Colonic mucosa (tissue), 4 donors: Measurements from ENCODE around the gene DDT. TPM values are rescaled to one million over a fixed set of nuclear protein-coding genes. Genes with fewer than 3 reads are reported as not detected.
"Not testable (repeated sequence)": the region's sequence is repeated elsewhere in the genome, so short reads cannot be mapped to it uniquely, and the experiment has no call there.

Source experiments
- DNase-seq: peaks from one replicate; pipeline ENCODE4 v3.0.0-alpha.2; 2020
- H3K27ac ChIP-seq: fragments of 200-600 bp; one replicate; pipeline ENCODE4 v1.8.0; 2021
- H3K27me3 ChIP-seq: fragments of 200-600 bp; one replicate; pipeline ENCODE4 v1.8.0; 2021
- H3K36me3 ChIP-seq: fragments of 200-600 bp; one replicate; pipeline ENCODE4 v1.8.0; 2021
- H3K4me1 ChIP-seq: fragments of 200-600 bp; one replicate; pipeline ENCODE4 v1.8.0; 2021; ENCODE audit warnings: mild to moderate bottlenecking
- H3K4me3 ChIP-seq: fragments of 200-600 bp; one replicate; pipeline ENCODE4 v1.8.0; 2021
- H3K9ac ChIP-seq, 2 donors: one replicate each; pipeline ENCODE4 v1.7.0; 2013; ENCODE audit warnings: control low read depth in 2 of 2, low read depth in 2 of 2, low read length in 2 of 2
- H3K9me3 ChIP-seq: fragments of 200-600 bp; one replicate; pipeline ENCODE4 v1.8.0; 2021
- CTCF ChIP-seq: fragments of 200-600 bp; IDR thresholded peaks from one replicate; pipeline ENCODE4 v1.8.0; 2022; ENCODE audit warnings: antibody characterized with exemption, mild to moderate bottlenecking
- intact Hi-C: fragments of 100-400 bp; cut with DNase I; formaldehyde crosslinking; loops from one replicate; pipeline ENCODE4 v1.14.1; 2022
- total RNA-seq, 2 donors: library from RNA; stranded (reverse); fragmentation: NEBNext Ultra II Directional in 1 of 2; extraction: Animal tissue kit (Norgen Biotek cat#: 25700) in 1 of 2; gene quantifications; one replicate each; pipeline ENCODE4 v1.2.1, GENCODE V29; 2021
- donor health status: healthy.
- donor health status: DM: no; HTN: no; CAD: no.
- donor health status: DM: no; HTN: no; CAD: no.

Gene DDT
- total RNA-seq, 2 donors from 2014 or later = 291 to 328 TPM

DNA sequence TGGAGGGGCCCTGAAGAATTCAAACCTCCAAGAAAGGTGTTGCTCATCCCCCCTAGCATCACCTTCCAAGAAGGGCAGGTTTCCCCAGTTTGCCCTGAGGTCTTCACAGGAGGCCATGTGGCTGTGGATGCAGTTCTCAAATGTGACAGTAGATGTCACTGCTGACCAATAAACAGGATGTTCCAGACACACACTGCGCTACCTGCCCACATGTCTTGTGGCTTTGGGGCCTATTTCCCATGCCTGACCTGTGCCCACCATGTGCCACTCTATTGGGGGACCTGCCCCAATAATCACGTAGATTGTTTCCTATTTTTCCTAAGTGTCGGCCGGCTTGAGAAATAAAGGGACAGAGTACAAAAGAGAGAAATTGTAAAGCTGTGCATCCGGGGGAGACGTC lies 10.2 kb upstream of the DDT start:
- H3K27ac ChIP-seq = no peak overlapping the region
- DNase-seq = no peak
- no peaks in the 10 kb centered on the region for H3K9me3 ChIP-seq
- no peaks in the 10 kb centered on the region for H3K36me3 ChIP-seq
- no peaks in the 10 kb centered on the region for H3K27me3 ChIP-seq
- peak; percentile 77 for TF ChIP-seq CTCF
- no peak overlapping the region for H3K4me3 ChIP-seq
- intact Hi-C loops = loop anchor here (10.0 kb wide), 1 partner anchor 260 kb away; the partner anchor contains the start of gene GGT5
- H3K9ac ChIP-seq = no peak overlapping the region
- no peaks in the 10 kb centered on the region for H3K4me1 ChIP-seq

DNA sequence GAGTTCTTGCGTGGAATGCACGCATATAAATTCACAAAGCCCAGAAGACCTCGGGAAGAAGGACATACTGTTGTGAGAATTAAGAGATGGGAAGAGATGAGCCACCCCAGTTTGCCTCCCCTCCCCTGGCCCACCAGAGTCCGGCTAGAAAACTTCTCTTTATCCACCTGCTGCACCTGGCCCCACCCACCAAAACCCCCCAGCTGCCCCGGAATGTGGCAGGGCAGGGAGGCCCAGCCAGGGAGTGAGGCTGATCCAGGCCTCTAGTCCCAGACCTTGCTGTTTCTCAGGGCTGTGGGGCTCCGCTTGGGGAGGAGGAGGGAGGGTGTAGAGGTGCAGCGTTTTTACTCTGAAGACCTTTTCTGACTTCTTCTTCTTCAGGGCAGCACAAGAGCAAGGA lies 6.3 kb upstream of the DDT start:
- not testable (repeated sequence) for H3K4me3 ChIP-seq, H3K27ac ChIP-seq, H3K27me3 ChIP-seq, DNase-seq, H3K9ac ChIP-seq, H3K4me1 ChIP-seq, H3K36me3 ChIP-seq, H3K9me3 ChIP-seq
- intact Hi-C loops = loop anchor here (10.0 kb wide), 1 partner anchor 264 kb away; the partner anchor contains the start of gene GGT5

DNA sequence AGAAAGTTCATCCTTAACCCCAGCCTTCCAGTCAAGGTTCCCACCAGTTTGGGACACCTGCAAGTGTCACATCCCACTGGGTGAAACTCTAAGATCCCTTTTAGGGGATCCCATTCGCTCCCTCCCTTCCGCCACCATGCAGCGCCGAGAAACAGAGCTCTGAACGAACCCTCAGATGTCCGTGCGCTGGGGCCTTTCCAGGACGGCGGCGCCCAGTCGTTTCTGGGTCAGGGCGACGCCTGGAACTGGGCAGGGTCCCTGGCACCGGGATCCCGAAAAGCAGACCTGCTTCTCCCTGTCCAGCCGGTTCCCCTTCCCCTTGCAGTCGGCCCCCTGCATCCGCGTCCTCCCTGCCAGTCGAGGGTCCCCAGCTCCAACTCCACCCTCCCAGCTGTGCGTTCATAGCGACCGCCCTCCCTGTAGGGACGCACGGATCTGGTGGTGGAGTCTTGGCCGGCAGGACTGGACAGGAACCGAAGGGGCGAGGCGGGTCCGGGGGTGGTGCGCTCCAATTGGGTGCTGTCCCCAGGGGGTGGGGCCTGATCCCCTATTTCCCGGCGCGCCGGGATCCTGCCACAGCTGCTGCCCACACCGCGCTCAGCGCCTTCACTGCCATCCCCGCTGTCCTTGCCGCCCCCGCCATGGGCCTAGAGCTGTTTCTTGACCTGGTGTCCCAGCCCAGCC lies 5.5 kb upstream of the DDT start, which contains the start of gene GSTT2:
Gene GSTT2 (plus strand): TSS at position 578 of the 684 bp plus-strand sequence.
- not testable (repeated sequence) for H3K27me3 ChIP-seq, H3K9ac ChIP-seq, H3K36me3 ChIP-seq, H3K4me1 ChIP-seq, DNase-seq, H3K27ac ChIP-seq, H3K4me3 ChIP-seq, H3K9me3 ChIP-seq
- intact Hi-C loops = loop anchor here (10.0 kb wide), 1 partner anchor 265 kb away; the partner anchor contains the start of gene GGT5

DNA sequence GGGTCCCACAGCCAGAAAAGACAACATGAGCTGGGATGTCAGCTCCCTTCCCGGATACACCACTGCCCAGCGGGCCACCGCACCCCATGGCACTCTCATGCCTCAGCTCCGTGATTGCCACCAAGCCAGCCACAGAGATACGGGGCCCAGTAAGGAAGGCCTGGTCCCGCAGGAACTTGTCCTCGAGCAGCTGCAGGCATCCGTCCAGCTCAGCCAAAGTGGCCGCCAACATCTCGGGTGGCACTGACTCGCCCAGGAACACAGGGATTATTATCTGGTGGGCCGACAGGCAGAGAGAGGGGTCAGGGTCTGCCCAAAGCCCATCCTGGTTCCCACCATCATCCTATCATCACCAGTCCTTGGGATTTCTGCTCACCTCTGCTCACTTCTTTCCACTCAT lies 3.1 kb upstream of the DDT start:
- H3K27me3 ChIP-seq, H3K27ac ChIP-seq, DNase-seq, intact Hi-C loops, H3K9me3 ChIP-seq, H3K9ac ChIP-seq, H3K4me1 ChIP-seq, H3K36me3 ChIP-seq, H3K4me3 ChIP-seq: not testable (repeated sequence)

DNA sequence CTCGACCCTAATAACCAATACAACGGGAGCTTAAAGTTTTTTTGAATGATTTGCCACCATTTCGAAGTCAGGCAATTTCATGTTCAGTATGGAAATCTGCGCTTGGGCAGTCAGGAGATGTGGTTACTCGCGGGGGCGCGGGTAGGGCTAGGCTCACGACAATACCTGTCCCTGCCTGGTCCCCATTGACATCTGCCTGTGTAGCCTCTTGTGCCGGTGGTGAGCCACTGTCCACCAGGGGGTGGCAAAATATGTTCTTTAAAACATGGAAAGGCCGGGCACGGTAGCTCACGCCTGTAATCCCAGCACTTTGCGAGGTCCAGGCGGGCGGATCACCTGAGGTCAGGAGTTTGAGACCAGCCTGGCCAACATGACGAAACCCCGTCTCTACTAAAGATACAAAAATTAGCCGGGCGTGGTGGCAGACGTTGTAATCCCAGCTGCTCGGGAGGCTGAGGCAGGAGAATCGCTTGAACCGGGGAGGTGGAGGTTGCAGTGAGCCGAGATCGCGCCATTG lies 653 bp upstream of the DDT start:
- H3K36me3 ChIP-seq, H3K9ac ChIP-seq, H3K9me3 ChIP-seq, H3K27ac ChIP-seq, DNase-seq, intact Hi-C loops, H3K27me3 ChIP-seq, H3K4me3 ChIP-seq, H3K4me1 ChIP-seq: not testable (repeated sequence)

DNA sequence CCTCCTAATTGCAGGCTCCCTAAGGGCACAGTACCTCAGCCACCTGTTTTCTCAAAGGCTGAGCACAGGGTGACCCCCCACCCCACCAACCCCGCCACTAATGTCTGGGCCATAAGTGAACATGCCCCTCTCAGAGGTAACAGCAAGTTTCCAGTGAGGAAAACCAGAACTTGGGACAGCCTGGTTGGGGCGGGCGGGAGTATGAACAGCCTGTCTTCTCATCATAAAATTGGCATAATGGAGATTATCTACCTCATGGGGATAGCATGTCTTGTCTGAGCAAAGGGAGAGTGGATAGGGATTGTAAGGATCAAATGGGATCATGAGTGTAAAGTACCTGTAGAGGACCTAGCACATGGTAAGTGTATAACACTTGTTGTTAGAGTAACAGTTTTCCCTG lies 2.3 kb downstream of the DDT start:
- not testable (repeated sequence) for H3K27me3 ChIP-seq, H3K4me3 ChIP-seq

GRCh38 chr22:23970816-23971486 lies 3.3 kb downstream of the DDT start:
- TF ChIP-seq CTCF = no peak
- intact Hi-C loops = no loop called here

More for the DNA sequence above, 2.3 kb downstream of the DDT start:
- H3K36me3 ChIP-seq, H3K9me3 ChIP-seq, H3K27ac ChIP-seq, DNase-seq, H3K9ac ChIP-seq, H3K4me1 ChIP-seq, intact Hi-C loops: not testable (repeated sequence)

DNA sequence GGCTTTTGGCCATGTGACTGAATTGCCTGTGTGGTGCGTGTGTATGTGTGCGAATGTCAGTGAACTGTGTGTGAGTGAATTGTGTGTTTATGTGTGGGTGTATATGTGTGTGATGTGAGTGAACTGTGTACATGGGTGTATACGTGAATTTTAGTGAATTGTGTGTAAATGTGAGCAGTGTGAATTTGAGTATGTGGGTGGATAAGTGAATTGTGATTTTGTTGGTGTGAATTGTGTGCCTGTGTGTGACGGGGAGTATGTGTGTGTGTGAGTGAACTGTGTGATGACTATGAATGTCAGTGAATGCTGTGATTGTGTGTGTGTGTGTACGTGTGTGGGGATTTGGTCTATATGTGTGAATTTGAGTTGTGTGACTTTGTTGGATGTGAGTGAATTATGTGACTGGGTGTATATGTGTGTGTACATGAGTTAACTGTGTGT lies 4.0 kb downstream of the DDT start:
- Histone ChIP-seq H3K27ac (no peak overlapping the region), H3K36me3 (no peaks in the 10 kb centered on the region), H3K9me3 (no peaks in the 10 kb centered on the region), H3K27me3 (no peaks in the 10 kb centered on the region), H3K4me3 (no peak overlapping the region), H3K4me1 (no peaks in the 10 kb centered on the region), H3K9ac (no peak overlapping the region)
- intact Hi-C loops = no loop called here
- TF ChIP-seq CTCF = no peak
- DNase-seq = no peak

More at GRCh38 chr22:23970816-23971486, 3.3 kb downstream of the DDT start:
- DNase-seq = no peak
- Histone ChIP-seq H3K4me3 (no peak overlapping the region), H3K27ac (no peak overlapping the region), H3K9ac (no peak overlapping the region), H3K4me1 (no peaks in the 10 kb centered on the region), H3K27me3 (no peaks in the 10 kb centered on the region), H3K9me3 (no peaks in the 10 kb centered on the region), H3K36me3 (no peaks in the 10 kb centered on the region)
